ENCODE data around the gene GFOD1.
"Not testable (repeated sequence)": the region's sequence is repeated elsewhere in the genome, so short reads cannot be mapped to it uniquely, and the experiment has no call there.

Gene GFOD1

GRCh38 chr6:13348334-13349113 lies 138.9 kb downstream of the GFOD1 start:
- DNase-seq: no peak

DNA sequence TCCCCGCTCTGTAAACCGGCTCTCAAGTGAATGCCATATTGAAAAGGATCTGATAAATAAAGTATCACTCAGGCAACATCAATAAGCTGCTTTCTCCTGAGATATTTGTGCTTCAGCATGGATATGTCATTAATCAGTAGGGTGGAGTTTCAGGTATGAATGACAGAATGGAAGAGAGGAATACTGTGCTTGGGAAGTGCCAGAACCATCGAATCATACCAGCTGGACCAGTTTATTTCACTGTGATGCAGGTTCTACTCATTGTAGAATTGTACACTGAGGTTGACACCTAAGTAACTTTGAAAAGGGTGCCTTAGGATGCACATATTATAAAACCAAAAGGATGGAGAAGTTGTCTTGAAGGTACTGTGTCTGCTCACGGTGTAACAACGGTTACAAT lies 141.2 kb downstream of the GFOD1 start:
- DNase-seq: no peak

GRCh38 chr6:13342414-13343019 lies 144.9 kb downstream of the GFOD1 start:
- no peak for DNase-seq

- no peak for DNase-seq
Observed at GRCh38 chr6:13339863-13340630, 147.4 kb downstream of the GFOD1 start.

DNA sequence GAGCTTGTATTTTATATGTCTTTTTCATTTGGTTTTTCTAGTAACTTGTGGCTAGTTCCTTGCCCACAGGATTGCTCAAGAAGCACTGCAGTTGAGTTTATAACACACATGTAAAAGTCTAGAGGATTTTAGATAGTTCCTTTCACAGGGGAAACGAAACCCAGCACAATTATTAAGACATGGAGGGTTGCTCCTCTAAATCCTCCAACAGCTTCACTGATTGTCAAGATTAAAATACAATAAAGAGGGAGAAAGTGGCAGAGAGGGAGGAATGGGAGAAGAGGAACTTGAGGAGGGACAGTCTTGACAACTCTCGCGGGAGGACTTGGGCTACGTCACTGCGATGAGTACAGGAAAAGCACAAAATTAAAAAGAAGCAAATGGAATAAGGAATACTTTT lies 149.4 kb downstream of the GFOD1 start:
- no peak for DNase-seq

DNA sequence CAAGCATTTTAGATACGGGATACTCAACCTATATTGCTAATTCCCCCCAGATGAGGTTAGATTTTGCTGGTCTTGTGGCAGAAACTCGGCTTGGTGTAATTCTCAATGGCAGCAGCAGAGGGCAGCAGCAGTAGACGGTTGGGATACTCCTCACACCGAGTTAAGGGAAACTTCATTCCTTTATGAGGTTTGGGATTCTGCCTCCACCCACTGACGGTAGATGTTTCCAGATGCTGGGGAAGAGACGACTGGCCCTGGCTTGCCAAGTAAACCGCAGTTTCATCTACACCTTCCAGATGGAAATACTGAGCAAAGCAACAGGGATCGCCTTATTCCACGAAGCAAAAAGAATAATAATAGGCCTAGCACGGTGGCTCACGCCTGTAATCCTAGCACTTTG lies 150.8 kb downstream of the GFOD1 start:
- DNase-seq: peak; percentile 92

DNA sequence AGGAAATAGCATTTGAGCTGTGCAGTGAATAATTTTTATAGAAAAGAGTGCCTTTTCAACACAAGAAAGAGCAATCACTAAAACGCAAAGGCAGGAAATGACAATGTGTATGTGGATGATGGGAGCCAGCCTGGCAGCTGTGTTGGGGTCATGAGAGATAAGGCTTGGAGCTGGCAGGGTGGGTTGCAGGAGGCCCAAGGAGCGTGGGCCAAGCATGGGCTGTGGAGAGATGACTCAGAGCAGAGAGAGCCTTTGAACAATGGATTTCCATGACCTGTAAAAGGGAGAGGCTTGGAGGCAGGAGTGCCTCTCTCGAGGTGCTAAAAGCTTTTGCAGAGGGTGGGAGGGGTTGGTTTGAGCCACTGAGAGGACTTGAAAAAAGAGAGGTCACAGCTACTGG lies 152.4 kb downstream of the GFOD1 start:
- no peak for DNase-seq

- no peak for DNase-seq
Observed at GRCh38 chr6:13332349-13332706, 155.1 kb downstream of the GFOD1 start.

GRCh38 chr6:13331516-13332348 lies 155.7 kb downstream of the GFOD1 start:
- no peak for DNase-seq

- no peak for DNase-seq
Observed at GRCh38 chr6:13328875-13329183, 158.6 kb downstream of the GFOD1 start.

DNA sequence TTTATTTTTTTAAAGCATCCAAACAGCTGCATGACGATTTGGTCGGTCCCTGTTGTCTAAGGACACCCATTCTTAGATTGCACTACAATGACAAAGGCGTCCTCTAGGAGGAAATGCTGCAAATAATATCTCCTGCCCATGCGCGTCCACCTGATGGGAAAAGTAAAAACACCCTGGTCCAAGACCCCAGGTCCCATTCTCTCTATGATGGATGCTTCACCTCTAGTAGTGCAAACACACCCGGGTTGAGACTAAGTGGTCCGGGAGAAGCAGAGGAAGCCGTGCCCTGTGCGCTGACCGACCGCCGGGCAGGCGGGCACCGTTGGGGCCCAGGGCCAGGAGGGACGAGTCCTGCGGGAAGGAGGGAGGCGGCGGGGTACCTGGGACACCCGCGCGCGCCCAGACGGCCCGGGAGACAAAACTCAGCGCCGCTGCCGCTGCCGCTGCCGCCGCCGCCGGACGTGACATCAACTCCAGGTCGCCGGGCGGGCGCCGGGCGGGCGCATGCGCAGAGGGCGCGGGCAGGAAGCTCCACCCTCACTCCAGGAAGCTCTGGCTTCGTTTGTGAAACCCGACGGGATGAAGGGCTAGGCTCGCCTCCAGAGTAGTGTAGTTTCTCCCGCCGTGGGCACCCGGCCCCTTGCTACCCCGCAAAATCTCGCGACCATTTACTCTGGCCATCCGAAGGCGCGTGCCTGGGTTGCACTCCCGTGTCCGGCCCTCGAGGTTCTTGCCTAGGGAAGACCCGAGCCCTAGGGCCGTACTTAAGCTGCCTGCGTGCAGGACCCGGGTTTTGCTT lies 159.1 kb downstream of the GFOD1 start, which contains the start of gene TBC1D7:
TSS of gene TBC1D7 (minus strand) at position 462 of the 799 bp plus-strand sequence. CDS start 1,639 bp downstream, outside the sequence.
- peak; percentile 96 for DNase-seq

- no peak for DNase-seq
Observed at GRCh38 chr6:13327691-13328075, 159.7 kb downstream of the GFOD1 start.

- not testable (repeated sequence) for DNase-seq
Observed at GRCh38 chr6:13326031-13326586, 161.3 kb downstream of the GFOD1 start.

DNA sequence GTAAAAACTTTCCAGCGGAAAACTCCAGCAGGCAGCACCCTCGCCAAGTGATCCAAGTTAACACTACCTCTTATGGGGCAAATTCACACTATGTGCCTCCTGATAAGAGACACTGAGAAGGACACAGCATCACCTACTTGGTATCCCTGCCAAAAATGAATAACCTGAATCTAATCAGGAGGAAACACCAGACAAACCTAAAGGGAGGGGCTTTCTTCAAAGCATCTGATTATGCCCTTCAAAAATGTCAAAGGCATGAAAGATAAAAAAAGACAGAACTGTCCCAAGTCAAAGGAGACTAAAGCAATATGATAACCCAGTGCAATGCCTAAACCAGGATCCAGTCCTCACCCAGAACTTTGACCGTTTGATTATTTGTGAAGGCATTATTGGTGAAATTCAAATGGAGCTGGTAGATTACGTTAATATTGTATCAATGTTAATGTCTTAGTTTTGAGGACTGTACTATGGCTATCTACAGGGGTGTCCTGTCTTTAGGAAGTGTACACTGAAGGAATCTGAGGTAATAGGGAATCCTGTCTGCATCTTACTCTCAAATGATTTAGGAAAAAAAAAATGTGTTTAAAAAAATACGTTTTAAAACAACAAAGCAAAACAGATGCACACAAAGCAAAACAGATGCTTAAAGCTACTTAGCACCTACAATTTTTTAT lies 167.4 kb downstream of the GFOD1 start:
- no peak for DNase-seq

DNA sequence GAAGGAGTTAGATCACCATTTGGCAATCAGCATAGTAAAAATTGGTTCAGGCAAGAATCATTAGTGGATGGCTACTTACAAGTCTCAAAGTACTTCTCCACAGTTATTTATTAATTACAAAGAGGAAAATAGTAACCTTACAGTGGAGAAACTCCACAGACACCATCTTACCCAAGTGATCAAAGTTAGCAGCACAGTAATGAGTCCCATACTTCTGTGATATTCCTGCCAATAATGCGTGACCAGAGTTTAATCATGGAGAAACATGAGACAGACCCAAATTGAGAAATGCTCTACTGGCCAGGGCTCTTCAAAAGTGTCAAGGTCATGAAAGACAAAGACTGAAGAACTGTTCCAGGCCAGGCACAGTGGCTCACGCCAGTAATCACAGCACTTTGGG lies 168.6 kb downstream of the GFOD1 start:
- no peak for DNase-seq

- no peak for DNase-seq
Observed at GRCh38 chr6:13315896-13316295, 171.5 kb downstream of the GFOD1 start.

GRCh38 chr6:13314806-13315205 lies 172.6 kb downstream of the GFOD1 start:
- DNase-seq: no peak

- DNase-seq: no peak
Observed at GRCh38 chr6:13311155-13311554, 176.2 kb downstream of the GFOD1 start.

- no peak for DNase-seq
Observed at GRCh38 chr6:13308332-13308731, 179.1 kb downstream of the GFOD1 start.
